NCI-H226 (cell line): ENCODE results near the gene PRR29.
"Not testable (repeated sequence)": the region's sequence is repeated elsewhere in the genome, so short reads cannot be mapped to it uniquely, and the experiment has no call there.

Experiments
- DNase-seq: peaks from one replicate; pipeline ENCODE4 v3.0.0-alpha.2; 2015

PRR29 gene

DNA sequence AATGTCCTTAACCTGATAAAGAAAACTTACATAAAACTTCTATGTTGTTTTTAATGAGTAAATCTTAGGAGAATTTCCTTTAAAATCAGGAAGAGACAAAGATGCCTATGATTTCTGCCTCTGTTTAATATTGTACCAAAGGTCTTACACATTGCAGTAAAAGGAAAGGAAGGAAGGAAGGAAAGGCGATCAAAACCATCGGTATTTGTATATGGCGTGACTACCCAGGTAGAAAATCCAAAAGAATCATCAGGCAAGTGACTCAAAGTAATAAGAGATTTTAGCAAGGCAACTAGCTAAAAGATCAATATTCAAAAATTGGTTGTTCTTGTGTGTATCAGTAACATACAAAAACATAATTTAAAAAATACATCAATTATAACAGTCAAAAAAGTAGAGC, 18.8 kb downstream of the PRR29 start:
- no peak for DNase-seq

DNA sequence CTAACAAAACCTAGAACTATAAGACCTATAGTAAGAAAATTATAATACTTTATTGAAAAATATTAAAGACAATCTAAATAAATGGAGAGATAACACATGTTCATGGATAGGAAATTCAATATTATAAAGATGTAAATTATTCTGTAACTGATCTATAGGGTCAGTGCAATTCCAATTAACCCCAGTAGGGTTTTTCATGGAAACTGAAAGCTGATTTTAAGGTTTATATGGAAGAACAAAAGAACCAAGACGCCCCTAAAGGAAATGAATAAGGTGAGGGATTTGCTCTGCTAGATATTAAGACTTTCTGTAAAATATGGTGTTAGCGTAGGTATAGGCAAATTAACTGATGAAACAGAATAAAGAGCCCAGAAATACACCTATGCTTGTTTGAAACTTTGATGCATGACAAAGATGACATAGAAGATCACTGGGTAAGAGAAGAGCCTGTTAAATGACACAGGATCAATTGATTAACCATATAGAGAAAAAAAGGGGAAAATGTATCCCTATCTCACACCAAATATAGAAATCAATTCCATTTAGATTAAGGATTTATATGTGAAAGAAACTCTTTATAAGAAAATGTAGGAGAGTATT, 19.3 kb downstream of the PRR29 start:
- no peak for DNase-seq

DNA sequence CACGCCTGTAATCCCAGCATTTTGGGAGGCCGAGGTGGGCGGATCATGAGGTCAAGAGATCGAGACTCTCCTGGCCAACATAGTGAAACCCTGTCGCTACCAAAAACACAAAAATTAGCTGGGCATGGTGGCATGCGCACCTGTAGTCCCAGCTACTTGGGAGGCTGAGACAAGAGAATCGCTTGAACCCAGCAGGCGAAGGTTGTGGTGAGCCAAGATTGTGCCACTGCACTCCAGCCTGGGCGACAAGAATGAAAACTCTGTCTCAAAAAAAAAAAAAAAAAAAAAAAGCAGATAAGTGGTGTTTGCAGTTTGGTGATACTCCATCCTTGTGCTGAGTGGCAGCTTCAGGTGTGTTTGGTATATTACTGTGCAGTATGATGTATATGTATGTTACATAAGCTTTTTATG, 21.4 kb downstream of the PRR29 start:
- not testable (repeated sequence) for DNase-seq

DNA sequence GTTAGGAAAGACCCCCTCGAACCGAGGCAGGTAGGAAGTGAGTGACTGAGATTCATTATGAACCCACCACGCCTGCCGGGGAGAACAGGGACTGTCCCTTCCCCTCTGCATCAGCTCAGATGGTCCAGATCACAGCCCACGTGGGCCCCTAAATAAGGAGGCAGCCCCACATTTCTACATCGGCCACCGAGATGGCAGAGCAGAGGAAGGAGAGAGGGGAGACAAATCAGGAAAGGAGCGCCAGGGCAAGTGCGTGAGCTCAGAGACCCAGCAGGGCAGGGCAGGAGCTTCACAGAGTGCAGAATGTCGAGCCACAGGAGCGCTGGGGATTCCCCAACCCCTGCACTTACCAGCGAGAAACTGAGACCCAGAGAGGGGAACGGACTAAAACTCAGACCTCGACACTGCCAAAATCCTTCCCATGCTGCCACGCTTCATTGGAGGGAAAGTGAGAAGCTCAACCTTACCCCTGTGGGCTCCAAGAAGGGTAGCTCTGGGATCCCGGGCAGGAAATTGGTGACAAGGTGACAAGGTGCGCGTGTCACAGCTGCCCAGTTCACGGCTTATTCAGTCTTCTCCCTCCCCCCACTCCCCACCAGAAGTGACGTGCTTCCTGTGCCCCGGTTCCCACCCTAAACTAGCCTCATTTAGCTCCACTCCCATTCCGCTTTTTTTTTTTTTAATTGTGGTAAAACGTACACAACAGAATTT, 22.1 kb downstream of the PRR29 start, which contains the start of gene ICAM2:
Gene ICAM2 (minus strand): TSS at position 578 of the 711 bp plus-strand sequence. CDS start 13,942 bp downstream, outside the sequence.
- DNase-seq, result no peak

DNA sequence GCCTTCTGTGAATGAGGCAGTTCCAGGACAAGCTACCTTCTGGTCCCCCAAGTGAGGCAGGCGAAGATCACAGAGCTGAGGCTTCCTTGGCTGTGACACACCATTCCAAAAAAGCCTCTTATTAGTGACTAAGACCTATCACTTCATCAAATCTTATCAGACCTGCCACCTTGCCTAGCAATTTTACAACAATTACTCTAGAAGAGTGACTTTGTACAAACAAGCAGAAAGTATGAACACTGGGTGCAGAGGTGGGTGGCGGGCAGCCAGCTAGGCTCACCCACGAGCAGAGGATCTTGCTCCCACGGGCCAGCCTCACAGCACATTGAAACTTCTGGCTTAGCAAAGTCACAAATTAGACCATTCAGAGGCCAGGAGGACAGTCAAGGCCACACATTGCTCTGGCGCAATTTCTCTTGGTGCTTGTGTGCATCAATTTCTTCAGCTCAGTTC, 24.5 kb downstream of the PRR29 start:
- no peak for DNase-seq

DNA sequence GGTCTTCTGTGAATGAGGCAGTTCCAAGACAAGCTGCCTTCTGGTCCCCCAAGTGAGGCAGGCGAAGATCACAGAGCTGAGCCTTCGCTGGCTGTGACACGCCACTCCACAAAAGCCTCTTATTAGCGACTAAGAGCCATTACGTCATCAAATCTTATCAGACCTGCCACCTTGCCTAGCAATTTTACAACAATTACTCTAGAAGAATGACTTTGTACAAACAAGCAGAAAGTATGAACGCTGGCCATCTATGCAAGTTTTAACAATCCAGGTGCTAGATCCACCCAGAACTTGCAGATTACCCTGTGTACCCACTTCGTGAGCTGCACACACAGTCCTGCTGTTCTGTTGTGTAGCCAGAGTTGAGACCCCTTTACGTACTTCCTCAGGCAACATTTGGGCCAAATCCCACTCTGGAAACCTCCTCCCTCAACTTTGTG, 26.1 kb downstream of the PRR29 start:
- no peak for DNase-seq

DNA sequence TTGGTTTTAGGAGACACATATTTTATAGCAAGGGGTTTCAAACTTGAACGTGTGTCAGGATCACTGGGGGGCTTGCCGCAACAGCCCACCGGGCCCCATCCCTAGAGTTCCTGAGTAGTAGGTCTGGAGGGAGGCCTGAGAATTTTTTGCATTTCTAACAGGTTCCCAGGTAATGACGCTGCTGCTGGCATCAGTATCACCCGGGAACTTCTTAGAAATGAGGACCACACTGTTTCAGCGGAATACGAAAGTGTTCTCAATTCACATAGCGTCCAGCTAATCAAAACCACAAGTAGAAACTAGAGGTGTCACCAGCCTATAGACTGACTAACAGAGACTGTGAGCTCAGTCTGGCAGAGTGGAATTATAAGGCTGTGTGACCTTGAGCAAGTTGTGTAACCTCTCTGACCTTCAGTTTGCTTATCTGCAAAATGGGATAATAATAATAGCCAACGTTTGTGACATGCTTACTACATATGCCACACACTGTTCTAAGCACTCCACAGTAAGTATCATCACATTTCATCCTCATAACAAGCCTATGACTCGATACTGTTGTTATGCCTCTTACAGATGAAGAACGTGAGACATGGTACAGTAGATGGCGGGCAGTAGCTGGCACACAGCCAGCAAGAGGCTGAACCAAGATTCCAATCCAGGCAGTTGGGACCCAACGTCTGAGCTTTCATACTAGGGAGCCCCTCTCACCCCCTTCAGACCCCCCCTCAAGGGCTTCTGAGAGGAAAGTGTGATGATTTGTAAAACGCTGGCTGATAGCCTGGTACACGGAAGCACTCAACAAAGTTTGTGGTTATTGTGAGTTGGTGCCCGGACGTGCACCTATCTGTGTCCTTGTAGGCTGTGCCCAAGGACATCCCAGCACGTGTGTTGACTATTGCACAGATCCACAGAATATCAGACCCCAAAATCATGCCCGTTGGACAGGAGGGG, 26.9 kb downstream of the PRR29 start:
- DNase-seq, result peak; percentile 24

DNA sequence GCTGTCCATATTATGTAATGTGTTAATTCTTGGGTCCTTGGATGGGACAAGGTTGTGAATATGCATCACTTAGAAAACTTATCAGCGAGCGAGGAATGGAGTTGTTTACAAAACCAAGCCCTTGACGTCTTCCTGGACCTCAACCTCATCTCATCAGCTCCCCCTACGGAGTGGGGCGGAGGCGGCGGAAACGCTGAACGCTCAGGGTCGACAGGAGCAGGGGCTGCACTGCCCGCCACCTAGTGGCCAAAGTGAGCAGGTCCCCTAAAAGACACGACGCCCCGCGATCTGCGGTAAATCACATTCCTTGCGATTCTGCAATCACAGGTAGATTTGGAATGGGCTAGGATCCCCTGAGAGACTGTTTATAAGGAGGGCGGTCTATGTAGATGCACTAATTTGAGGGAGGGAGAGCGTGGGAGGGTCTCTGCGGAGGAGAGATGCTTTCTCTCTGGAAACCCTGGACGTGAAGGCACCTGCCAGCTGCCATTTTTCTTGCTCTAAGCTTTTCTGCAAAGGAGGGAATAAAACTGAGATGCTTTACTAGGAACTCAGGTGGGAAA, 27.7 kb downstream of the PRR29 start:
- peak; percentile 71 for DNase-seq

DNA sequence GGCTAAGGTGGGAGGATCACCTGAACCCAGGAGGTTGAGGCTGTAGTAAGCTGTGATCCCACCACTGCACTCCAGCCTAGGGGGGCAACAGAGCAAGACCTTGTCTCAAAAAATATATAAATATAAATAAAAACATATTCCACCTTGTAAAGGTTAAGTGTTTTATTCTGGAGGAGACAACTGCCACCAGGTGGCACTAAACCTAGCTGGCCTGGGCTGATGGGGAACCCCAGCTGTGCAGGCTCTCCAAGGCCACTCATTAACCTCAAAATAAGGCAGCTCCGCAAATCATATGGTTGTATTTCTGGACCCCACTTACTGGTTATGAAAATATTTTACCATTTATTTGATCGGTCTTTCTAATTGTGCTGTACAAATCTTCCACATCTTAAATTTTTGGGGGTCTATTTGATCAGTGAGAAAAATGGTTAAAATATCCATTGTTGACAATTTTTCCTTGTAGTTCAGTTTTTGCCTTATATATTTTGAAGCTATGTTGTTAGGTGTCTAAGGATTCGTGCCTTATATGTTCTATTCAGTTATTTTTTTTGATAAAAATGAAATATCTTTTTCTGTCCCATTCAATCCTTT, 30.8 kb downstream of the PRR29 start:
- peak; percentile 32 for DNase-seq

DNA sequence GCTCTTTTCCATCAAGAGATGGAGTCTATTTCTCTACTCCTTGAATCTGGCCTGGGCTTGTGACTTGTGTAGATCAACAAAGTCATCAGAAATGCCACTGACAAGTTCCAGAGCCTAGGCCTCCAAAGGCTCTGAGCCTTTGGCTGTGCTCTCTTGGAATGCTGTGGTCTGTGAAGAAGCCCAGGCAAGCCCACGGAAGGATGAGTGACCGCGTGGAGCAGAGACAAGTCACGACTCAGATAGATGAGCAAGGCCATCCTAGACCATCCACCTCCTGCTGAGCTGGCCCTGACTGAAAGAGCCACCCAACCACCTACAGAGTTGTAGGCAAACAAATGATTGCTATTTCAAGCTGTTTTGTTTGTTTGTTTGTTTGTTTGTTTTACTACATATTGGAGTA, 33.9 kb downstream of the PRR29 start:
- DNase-seq, result peak; percentile 40

DNA sequence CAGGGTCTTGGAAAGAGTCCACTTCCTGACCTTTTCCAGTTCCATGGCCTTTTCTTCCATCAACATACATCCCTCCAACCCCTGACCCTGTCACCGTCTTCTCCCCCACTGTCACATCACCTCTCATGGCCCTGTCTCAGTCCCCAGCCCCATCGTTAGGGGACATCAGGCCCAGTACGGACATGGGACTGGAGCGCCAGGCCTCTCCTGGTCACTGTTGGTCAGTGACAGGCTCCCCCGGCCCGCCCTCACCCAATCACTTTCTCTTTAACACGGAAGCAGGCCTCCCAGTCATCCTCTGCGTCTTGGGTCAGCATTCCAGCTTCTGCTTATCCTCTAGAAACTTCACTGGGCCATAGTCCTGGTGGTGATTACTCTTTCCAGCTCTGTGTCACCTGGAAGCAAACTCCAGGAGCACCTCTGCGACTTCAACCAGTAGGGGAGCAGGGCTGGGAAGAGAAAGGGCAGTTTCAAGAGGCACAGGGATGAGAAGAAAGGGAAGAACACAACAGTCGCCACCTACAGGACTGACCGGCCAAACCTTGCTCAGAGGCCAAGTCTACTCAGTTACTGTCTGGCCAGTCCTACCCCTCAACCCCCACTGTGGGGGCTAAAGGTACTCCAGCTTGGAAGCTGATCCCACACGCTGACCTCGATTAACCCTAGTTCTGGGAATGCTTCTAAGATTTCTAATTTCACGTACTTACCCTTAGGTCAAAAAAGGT, 38.2 kb downstream of the PRR29 start:
- DNase-seq, result no peak

DNA sequence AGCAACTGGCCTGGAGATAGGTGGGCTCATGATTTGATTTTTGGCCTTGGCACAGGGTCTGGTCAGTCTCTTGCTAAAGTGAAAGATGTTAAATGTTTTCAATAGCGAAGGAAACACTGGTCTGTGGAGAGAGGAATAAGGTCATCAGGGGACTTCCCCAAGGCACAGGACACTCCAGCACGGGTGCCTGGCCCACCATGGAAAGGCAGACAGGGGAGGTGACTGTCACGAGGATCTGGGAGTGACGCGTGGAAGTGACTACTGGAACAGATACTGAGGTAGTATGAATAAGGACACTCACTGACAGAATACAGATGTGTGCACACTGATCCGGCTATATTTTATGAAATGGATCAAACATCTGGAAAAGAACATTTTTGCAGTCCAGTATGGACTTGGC, 39.0 kb downstream of the PRR29 start:
- no peak for DNase-seq

DNA sequence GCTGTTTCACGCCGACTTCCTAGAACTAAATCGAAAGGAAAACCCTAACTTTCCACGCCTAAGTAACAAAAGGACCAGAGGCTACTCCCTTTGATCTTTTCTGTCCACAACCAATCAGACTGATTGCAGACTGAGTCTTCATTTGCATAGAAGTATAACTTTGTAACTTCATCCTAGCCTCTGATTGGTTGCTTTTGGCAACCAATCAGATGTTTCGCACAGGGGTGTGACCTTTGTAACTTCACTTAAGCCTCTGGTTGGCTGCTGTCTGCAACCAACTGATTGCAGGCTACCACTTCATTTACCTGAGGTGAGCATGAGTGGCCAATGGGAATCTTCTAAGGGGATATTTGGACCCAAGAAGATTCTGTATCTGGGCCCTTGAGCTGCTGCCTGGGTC, 39.7 kb downstream of the PRR29 start:
- DNase-seq, result no peak

DNA sequence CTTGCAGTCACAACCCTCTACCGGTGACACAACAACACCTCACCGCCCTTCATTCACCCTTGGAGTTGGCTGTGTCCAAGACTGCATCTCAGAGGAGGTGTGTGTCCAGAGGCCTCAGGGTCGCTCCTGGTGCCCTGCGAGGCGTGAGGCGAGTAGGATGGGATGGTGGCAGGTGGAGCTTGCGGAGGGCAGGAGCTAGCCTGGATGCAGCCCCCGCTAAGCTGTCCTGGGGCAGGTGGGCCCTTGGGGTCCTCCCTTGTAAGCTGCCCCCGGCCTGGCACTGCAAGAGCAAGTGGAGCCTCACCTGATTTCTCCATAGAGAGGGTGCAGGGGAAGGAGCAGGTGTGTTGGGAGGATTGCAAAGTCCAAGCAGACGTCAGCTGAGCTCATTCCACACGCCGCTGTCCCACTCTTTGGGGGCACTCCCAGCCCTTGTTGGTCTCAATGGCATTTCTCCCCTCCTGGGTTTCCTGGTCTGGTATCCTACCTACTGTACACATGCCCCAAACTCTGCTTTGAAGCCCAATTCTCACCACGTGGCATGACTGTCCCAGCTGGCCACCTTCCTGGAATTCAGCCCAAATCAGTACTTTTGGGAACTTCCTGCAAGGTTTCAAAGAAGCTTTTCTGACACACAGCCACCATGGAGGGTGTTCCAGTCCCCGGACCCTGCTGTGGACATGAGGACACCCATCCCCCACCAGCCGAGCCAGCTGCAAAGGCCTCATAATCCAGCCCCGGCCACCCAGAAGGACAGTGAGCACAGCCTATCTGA, 40.4 kb downstream of the PRR29 start:
- no peak for DNase-seq

DNA sequence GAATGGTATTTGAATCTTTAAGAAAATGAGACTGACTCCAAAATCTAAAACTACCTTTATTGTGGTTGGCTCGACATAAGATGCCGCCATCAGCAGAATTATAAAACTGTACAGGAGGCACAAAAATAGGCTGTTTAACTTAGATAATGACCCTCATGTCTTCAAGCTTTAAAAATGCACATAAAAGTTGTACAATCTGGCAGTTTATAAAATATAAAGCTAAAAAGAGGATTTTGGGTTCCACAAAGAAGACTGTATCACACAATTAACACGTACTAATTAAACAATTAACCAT, 40.9 kb downstream of the PRR29 start:
- DNase-seq, result no peak

DNA sequence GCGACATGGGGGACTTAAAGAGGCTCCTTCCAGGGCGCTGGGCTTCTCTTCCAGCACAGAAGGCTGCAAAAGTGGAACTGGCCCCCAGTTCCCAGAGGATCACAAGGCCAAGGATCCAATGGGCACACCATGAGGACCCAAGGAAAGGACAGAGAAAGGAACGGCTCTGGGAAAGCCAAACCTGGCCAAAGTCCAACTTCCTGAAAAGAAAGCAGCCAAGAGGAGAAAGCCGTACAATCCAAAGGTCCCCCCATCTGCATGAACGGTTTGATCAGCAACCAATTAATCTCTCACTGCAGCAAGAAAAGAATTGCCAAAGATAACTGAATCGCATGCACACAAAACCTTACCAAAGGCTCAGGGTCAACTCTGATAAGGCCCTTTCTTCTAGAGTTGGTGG, 42.1 kb downstream of the PRR29 start:
- no peak for DNase-seq

DNA sequence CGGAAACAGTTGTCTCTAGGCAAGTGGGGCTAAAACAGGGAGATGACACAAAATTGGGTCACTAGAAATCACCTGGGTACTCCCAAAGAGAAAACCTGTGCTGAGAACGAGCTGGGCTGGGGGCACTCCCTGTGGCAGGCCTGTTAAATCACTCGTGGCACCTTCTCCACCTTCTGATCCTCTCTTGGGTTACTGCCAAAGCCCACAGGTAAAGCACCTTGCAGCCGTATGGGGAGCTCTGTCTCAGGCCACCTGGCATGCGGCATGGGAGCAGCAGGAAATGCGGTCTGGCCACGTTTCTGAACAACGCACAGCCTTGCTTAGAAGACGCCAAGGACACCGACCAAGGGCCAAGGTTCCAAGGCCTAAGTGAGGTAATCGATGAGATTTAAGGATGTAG, 43.8 kb downstream of the PRR29 start:
- no peak for DNase-seq

DNA sequence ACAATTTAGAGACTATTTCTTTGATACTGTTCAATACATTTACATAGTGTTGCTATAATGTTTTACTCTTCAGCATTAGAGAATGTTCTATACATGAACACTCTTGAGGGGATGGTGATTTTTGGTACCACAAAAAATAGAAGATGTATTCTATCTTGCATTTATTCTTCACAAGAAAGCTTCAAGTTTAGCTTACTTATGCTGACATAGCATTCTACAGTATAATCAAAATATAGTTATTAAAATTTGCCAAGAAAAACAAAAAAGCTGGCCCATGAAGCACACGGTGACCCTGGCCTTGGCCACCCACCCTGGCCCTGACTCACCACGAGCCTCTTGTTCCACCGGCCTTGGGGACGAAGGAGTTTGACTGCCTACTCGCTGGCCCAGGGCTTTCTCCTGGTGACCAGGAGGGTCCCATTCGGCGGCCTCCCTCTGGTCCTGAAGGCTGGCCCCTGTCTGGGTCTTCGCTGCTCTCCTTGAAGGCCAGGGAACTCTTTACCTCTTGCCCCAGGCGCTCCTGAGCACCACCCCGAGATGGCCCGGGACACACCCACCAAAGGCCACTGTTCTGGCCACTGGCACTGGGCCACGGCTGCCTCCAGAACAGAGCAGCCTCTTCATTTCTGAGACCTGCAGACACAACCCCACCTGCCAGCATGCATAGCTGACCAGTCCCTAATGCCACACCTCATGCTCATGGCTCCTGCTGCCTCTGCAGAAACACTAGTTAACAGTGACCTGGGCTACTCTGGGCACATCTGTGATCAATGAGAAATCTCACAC, 44.7 kb downstream of the PRR29 start:
- DNase-seq, result no peak

DNA sequence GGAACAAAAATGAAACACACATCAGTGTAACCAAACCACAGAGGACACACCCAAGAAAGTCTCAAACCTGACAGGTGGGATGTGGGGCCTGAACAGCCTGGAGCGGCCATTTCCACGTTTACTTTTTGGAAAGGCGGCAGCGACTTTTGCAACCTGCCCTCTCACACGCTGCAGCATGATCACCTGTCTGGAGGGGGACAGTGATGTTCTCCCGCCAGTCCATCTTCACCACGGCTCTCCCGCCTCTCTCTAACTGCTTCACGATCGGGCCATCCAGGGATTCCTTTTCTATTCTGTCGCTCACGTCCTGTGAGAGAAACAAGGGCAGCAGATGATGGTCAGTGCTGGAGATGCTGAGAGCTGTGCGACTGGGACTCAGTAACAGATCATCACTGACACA, 47.0 kb downstream of the PRR29 start:
- DNase-seq, result no peak

DNA sequence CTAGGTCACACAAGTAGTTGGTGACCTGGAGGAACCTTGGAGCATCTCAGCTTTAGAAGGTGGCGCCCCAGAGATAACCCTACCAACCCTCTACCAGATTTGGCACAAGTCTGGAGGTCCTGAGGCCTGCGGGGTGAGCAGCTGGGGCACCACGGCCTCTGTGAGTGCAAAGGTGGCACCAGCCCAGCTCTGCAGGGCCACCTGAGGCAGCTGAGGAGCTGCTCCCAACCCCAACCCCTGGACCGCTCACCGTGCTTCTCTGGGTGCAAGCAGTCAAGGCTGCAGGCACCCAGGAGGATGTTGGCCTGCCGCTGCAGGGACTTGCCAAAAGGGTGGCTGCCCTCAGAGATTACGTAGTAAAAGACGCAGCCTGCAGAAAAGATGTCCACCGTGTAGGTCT, 50.7 kb downstream of the PRR29 start:
- DNase-seq, result no peak

DNA sequence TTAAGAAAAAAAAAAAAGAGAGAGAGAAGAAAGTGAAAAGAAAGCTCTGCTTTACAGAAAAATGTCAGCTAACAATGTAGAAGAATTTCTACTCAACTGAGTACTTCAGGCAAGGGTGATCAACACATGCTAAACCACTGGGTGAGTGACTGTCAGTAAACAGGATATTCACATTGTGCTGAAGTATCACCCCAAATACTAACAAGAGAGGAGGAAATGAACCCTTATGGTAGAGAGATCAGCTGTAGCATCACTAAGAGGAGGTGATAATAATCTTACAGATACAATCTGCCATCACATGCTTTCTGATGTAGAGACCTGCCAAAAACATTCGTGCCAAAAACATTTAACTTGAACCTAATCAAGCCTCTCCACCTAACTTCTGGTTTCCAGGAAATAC, 53.0 kb downstream of the PRR29 start:
- DNase-seq, result no peak
